ENCODE measurements around the gene TMEM184B. TPM values are rescaled to one million over a fixed set of nuclear protein-coding genes. Genes with fewer than 3 reads are reported as not detected.

TMEM184B gene
- total RNA-seq, 1 donor from 2014 or later: 62.8 TPM

- no peaks in the 10 kb centered on the region for H3K27me3 Mint-ChIP-seq (ENCODE audit: low read depth)
- H3K4me1 Mint-ChIP-seq: no peaks in the 10 kb centered on the region
- H3K4me3 Mint-ChIP-seq: no peak overlapping the region
- no peak for TF ChIP-seq CTCF (IDR thresholded peaks at IDR 0.05; ENCODE audit: unreplicated experiment)
- H3K27ac Mint-ChIP-seq: no peak overlapping the region
- H3K9me3 Mint-ChIP-seq: no peaks in the 10 kb centered on the region
- peaks cover 16% of the 10 kb centered on the region for H3K36me3 Mint-ChIP-seq
- DNase-seq (ENCODE audit: low spot score in 2 of 2, unreplicated experiment in 2 of 2): no peak
These were observed 22.0 kb downstream of the TMEM184B start for GRCh38 chr22:38250643-38251340.

GRCh38 chr22:38249803-38250642 lies 22.8 kb downstream of the TMEM184B start:
- Mint-ChIP-seq H3K27me3 (ENCODE audit: low read depth) (no peaks in the 10 kb centered on the region), H3K27ac (no peak overlapping the region), H3K36me3 (peaks cover 16% of the 10 kb centered on the region), H3K9me3 (no peaks in the 10 kb centered on the region), H3K4me3 (no peak overlapping the region), H3K4me1 (no peaks in the 10 kb centered on the region)
- no peak for TF ChIP-seq CTCF (IDR thresholded peaks at IDR 0.05; ENCODE audit: unreplicated experiment)
- no peak for DNase-seq (ENCODE audit: low spot score in 2 of 2, unreplicated experiment in 2 of 2)

GRCh38 chr22:38249301-38249700 lies 23.5 kb downstream of the TMEM184B start:
- Mint-ChIP-seq H3K27ac (no peak overlapping the region), H3K4me1 (no peaks in the 10 kb centered on the region), H3K36me3 (peaks cover 16% of the 10 kb centered on the region), H3K9me3 (no peaks in the 10 kb centered on the region), H3K27me3 (ENCODE audit: low read depth) (no peaks in the 10 kb centered on the region), H3K4me3 (no peak overlapping the region)
- no peak for TF ChIP-seq CTCF (IDR thresholded peaks at IDR 0.05; ENCODE audit: unreplicated experiment)
- DNase-seq (ENCODE audit: low spot score in 2 of 2, unreplicated experiment in 2 of 2): no peak

GRCh38 chr22:38248280-38248679 lies 24.5 kb downstream of the TMEM184B start:
- H3K27ac Mint-ChIP-seq: no peak overlapping the region
- no peaks in the 10 kb centered on the region for H3K27me3 Mint-ChIP-seq (ENCODE audit: low read depth)
- peaks cover 16% of the 10 kb centered on the region for H3K36me3 Mint-ChIP-seq
- no peak for TF ChIP-seq CTCF (IDR thresholded peaks at IDR 0.05; ENCODE audit: unreplicated experiment)
- H3K9me3 Mint-ChIP-seq: no peaks in the 10 kb centered on the region
- H3K4me3 Mint-ChIP-seq: no peak overlapping the region
- peaks cover under 1% of the 10 kb centered on the region for H3K4me1 Mint-ChIP-seq
- DNase-seq (ENCODE audit: low spot score in 2 of 2, unreplicated experiment in 2 of 2): no peak

GRCh38 chr22:38247713-38248112 lies 25.1 kb downstream of the TMEM184B start:
- H3K36me3 Mint-ChIP-seq: peaks cover 16% of the 10 kb centered on the region
- no peak overlapping the region for H3K27ac Mint-ChIP-seq
- peaks cover 5% of the 10 kb centered on the region for H3K4me1 Mint-ChIP-seq
- no peaks in the 10 kb centered on the region for H3K9me3 Mint-ChIP-seq
- H3K4me3 Mint-ChIP-seq: no peak overlapping the region
- no peaks in the 10 kb centered on the region for H3K27me3 Mint-ChIP-seq (ENCODE audit: low read depth)
- TF ChIP-seq CTCF (IDR thresholded peaks at IDR 0.05; ENCODE audit: unreplicated experiment): no peak
- DNase-seq (ENCODE audit: low spot score in 2 of 2, unreplicated experiment in 2 of 2): no peak
